Effector memory CD8-positive, alpha-beta T cell (primary cell): Measurements from ENCODE around the gene RPP25.
"Not testable (repeated sequence)": the region's sequence is repeated elsewhere in the genome, so short reads cannot be mapped to it uniquely, and the experiment has no call there.

Experiments used
- ATAC-seq: fragments of 150-1000 bp; cut with Tn5 transposase; replicated peaks from 2 replicates; pipeline ENCODE4 v1.10.0; 2021; ENCODE audit warnings: mild to moderate bottlenecking, moderate library complexity
- DNase-seq, 3 experiments: peaks; one replicate each; pipeline ENCODE4 v3.0.0; 2021
- H3K27ac Mint-ChIP-seq, 2 donors: one replicate each; pipeline ENCODE4 v1.8.0; 2022; ENCODE audit warnings: mild to moderate bottlenecking in 2 of 2, mixed read lengths in 2 of 2, moderate library complexity in 2 of 2
- H3K27me3 Mint-ChIP-seq, 2 donors: one replicate each; pipeline ENCODE4 v1.8.0; 2022; ENCODE audit warnings: mixed read lengths in 2 of 2
- H3K36me3 Mint-ChIP-seq: one replicate; pipeline ENCODE4 v1.8.0; 2022; ENCODE audit warnings: mild to moderate bottlenecking, moderate library complexity, mixed read lengths; ENCODE audit not compliant: insufficient read depth
- H3K4me1 Mint-ChIP-seq, 2 donors: one replicate each; pipeline ENCODE4 v1.8.0; 2022; ENCODE audit warnings: low read depth in 2 of 2, mixed read lengths in 2 of 2
- H3K4me3 Mint-ChIP-seq, 2 donors: one replicate each; pipeline ENCODE4 v1.8.0; 2022; ENCODE audit warnings: mild to moderate bottlenecking in 2 of 2, mixed read lengths in 2 of 2, moderate library complexity in 2 of 2
- H3K9me3 Mint-ChIP-seq, 2 donors: one replicate each; pipeline ENCODE4 v1.8.0; 2022; ENCODE audit warnings: mixed read lengths in 2 of 2

Gene RPP25

GRCh38 chr15:74959586-74959939 lies 3.0 kb upstream of the RPP25 start:
- H3K4me3 Mint-ChIP-seq = peak overlapping the region; percentile 26 to 74
- H3K27me3 Mint-ChIP-seq = peaks cover 34 to 58% of the 10 kb centered on the region in 2 donors
- no peak overlapping the region for H3K27ac Mint-ChIP-seq
- peaks cover 6 to 15% of the 10 kb centered on the region in 2 donors for H3K4me1 Mint-ChIP-seq
- DNase-seq (no peak), ATAC-seq (no peak)
- no peaks in the 10 kb centered on the region for H3K9me3 Mint-ChIP-seq
- H3K36me3 Mint-ChIP-seq = no peaks in the 10 kb centered on the region

GRCh38 chr15:74958908-74959585 lies 2.5 kb upstream of the RPP25 start:
- Mint-ChIP-seq H3K36me3 (no peaks in the 10 kb centered on the region), H3K4me3 (peak overlapping the region; percentile 51 to 74), H3K27ac (no peak overlapping the region), H3K4me1 (peaks cover 6 to 15% of the 10 kb centered on the region in 2 donors), H3K27me3 (peaks cover 34 to 58% of the 10 kb centered on the region in 2 donors), H3K9me3 (no peaks in the 10 kb centered on the region)
- ATAC-seq (no peak), DNase-seq (no peak)

- H3K27me3 Mint-ChIP-seq = peaks cover 34 to 58% of the 10 kb centered on the region in 2 donors
- no peaks in the 10 kb centered on the region for H3K9me3 Mint-ChIP-seq
- peaks cover 6 to 15% of the 10 kb centered on the region in 2 donors for H3K4me1 Mint-ChIP-seq
- no peak overlapping the region for H3K27ac Mint-ChIP-seq
- peak overlapping the region; percentile 74 to 75 for H3K4me3 Mint-ChIP-seq
- DNase-seq (no peak), ATAC-seq (no peak)
- H3K36me3 Mint-ChIP-seq = no peaks in the 10 kb centered on the region
Measured at GRCh38 chr15:74958320-74958907, 1.8 kb upstream of the RPP25 start.

GRCh38 chr15:74957476-74958035 lies 984 bp upstream of the RPP25 start:
- DNase-seq (no peak), ATAC-seq (no peak)

GRCh38 chr15:74955796-74956647 lies 550 bp downstream of the RPP25 start:
- Mint-ChIP-seq H3K4me1 (peaks cover 6 to 15% of the 10 kb centered on the region in 2 donors), H3K36me3 (no peaks in the 10 kb centered on the region), H3K4me3 (peak overlapping the region; percentile 48 to 75), H3K27me3 (peaks cover 28 to 41% of the 10 kb centered on the region in 2 donors), H3K27ac (no peak overlapping the region), H3K9me3 (no peaks in the 10 kb centered on the region)
- ATAC-seq (peak; percentile 62), DNase-seq (peak; percentile 21 to 42 (median 33))

More at GRCh38 chr15:74957476-74958035, 984 bp upstream of the RPP25 start:
- peaks cover 34 to 51% of the 10 kb centered on the region in 2 donors for H3K27me3 Mint-ChIP-seq
- H3K4me1 Mint-ChIP-seq = peaks cover 6 to 15% of the 10 kb centered on the region in 2 donors
- no peak overlapping the region for H3K27ac Mint-ChIP-seq
- H3K9me3 Mint-ChIP-seq = no peaks in the 10 kb centered on the region
- no peaks in the 10 kb centered on the region for H3K36me3 Mint-ChIP-seq
- H3K4me3 Mint-ChIP-seq = peak overlapping the region; percentile 74 to 75

- H3K9me3 Mint-ChIP-seq = no peaks in the 10 kb centered on the region
- peaks cover 25 to 31% of the 10 kb centered on the region in 2 donors for H3K27me3 Mint-ChIP-seq
- peaks cover 6 to 15% of the 10 kb centered on the region in 2 donors for H3K4me1 Mint-ChIP-seq
- H3K36me3 Mint-ChIP-seq = no peaks in the 10 kb centered on the region
- DNase-seq = no peak
- H3K27ac Mint-ChIP-seq = no peak overlapping the region
- ATAC-seq = no peak
- peak overlapping the region; percentile 41 to 48 for H3K4me3 Mint-ChIP-seq
Measured at GRCh38 chr15:74955017-74955416, 1.6 kb downstream of the RPP25 start.

GRCh38 chr15:74954515-74954914 lies 2.1 kb downstream of the RPP25 start:
- DNase-seq = no peak
- Mint-ChIP-seq H3K27ac (no peak overlapping the region), H3K9me3 (no peaks in the 10 kb centered on the region), H3K27me3 (peaks cover 21 to 26% of the 10 kb centered on the region in 2 donors), H3K4me3 (peak overlapping the region in 1 of 2 donors; percentile 48), H3K4me1 (peaks cover 6 to 15% of the 10 kb centered on the region in 2 donors), H3K36me3 (no peaks in the 10 kb centered on the region)
- ATAC-seq = no peak

GRCh38 chr15:74951006-74951405 lies 5.6 kb downstream of the RPP25 start:
- ATAC-seq = no peak
- no peak overlapping the region for H3K4me3 Mint-ChIP-seq
- H3K36me3 Mint-ChIP-seq = no peaks in the 10 kb centered on the region

GRCh38 chr15:74950078-74950908 lies 6.3 kb downstream of the RPP25 start:
- H3K9me3 Mint-ChIP-seq = no peaks in the 10 kb centered on the region
- no peak overlapping the region for H3K27ac Mint-ChIP-seq
- no peaks in the 10 kb centered on the region for H3K27me3 Mint-ChIP-seq
- ATAC-seq (peak; percentile 93), DNase-seq (peak; percentile 77 to 84 (median 77))
- no peaks in the 10 kb centered on the region for H3K36me3 Mint-ChIP-seq
- H3K4me3 Mint-ChIP-seq = no peak overlapping the region
- H3K4me1 Mint-ChIP-seq = no peaks in the 10 kb centered on the region

More at GRCh38 chr15:74951006-74951405, 5.6 kb downstream of the RPP25 start:
- Mint-ChIP-seq H3K9me3 (no peaks in the 10 kb centered on the region), H3K4me1 (peaks cover 0 to 3% of the 10 kb centered on the region in 2 donors), H3K27ac (no peak overlapping the region), H3K27me3 (no peaks in the 10 kb centered on the region)
- DNase-seq = no peak

GRCh38 chr15:74937590-74938371 lies 18.8 kb downstream of the RPP25 start, which contains the start of gene COX5A:
Gene COX5A, minus strand, starts transcription at chr15:74938073. Its CDS starts 59 bp downstream, at chr15:74938014.
- ATAC-seq (peak; percentile 94), DNase-seq (peak; percentile 86 to 89 (median 88))
- Mint-ChIP-seq H3K4me1 (peaks cover 18 to 25% of the 10 kb centered on the region in 2 donors), H3K27ac (peak within 1 kb of the TSS; percentile 78 to 86), H3K27me3 (no peaks in the 10 kb centered on the region), H3K9me3 (no peaks in the 10 kb centered on the region), H3K4me3 (peak within 1 kb of the TSS; percentile 89 to 90), H3K36me3 (peaks cover 16% of the 10 kb centered on the region)

GRCh38 chr15:74937272-74937589 lies 19.3 kb downstream of the RPP25 start:
- peak overlapping the region; percentile 78 to 86 for H3K27ac Mint-ChIP-seq
- H3K4me1 Mint-ChIP-seq = peaks cover 18 to 28% of the 10 kb centered on the region in 2 donors
- no peaks in the 10 kb centered on the region for H3K27me3 Mint-ChIP-seq
- peak overlapping the region; percentile 89 to 90 for H3K4me3 Mint-ChIP-seq
- no peaks in the 10 kb centered on the region for H3K9me3 Mint-ChIP-seq
- ATAC-seq (no peak), DNase-seq (no peak)
- H3K36me3 Mint-ChIP-seq = peaks cover 22% of the 10 kb centered on the region

GRCh38 chr15:74935193-74935592 lies 21.4 kb downstream of the RPP25 start:
- H3K4me3 Mint-ChIP-seq = peak overlapping the region; percentile 61 to 64
- peaks cover 40% of the 10 kb centered on the region for H3K36me3 Mint-ChIP-seq

More at GRCh38 chr15:74935193-74935592, 21.4 kb downstream of the RPP25 start:
- Mint-ChIP-seq H3K4me1 (peaks cover 19 to 33% of the 10 kb centered on the region in 2 donors), H3K27ac (peak overlapping the region; percentile 41 to 62)
- not testable (repeated sequence) for H3K9me3 Mint-ChIP-seq, DNase-seq, H3K27me3 Mint-ChIP-seq, ATAC-seq
